Measurements from ENCODE around the gene CCN6. TPM values are rescaled to one million over a fixed set of nuclear protein-coding genes. Genes with fewer than 3 reads are reported as not detected.

CCN6 gene
- total and polyA plus RNA-seq, 3 donors from 2014 or later: 0.99 to 6.8 (median 3.5) TPM

GRCh38 chr6:112040956-112041355 lies 12.9 kb upstream of the CCN6 start:
- intact Hi-C loops (cut with DNase I; ENCODE audit: low total_unique reads): loop anchor here (5.0 to 10.0 kb wide), 3 partner anchors 169 to 786 kb away; partner anchors contain the start of gene FYN
- TF ChIP-seq, protein P1, sequence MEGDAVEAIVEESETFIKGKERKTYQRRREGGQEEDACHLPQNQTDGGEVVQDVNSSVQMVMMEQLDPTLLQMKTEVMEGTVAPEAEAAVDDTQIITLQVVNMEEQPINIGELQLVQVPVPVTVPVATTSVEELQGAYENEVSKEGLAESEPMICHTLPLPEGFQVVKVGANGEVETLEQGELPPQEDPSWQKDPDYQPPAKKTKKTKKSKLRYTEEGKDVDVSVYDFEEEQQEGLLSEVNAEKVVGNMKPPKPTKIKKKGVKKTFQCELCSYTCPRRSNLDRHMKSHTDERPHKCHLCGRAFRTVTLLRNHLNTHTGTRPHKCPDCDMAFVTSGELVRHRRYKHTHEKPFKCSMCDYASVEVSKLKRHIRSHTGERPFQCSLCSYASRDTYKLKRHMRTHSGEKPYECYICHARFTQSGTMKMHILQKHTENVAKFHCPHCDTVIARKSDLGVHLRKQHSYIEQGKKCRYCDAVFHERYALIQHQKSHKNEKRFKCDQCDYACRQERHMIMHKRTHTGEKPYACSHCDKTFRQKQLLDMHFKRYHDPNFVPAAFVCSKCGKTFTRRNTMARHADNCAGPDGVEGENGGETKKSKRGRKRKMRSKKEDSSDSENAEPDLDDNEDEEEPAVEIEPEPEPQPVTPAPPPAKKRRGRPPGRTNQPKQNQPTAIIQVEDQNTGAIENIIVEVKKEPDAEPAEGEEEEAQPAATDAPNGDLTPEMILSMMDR (IDR thresholded peaks at IDR 0.05): no peak
- no peak for TF ChIP-seq POLR2A (IDR thresholded peaks at IDR 0.05)
- H3K36me3 ChIP-seq (ENCODE audit: low read depth, missing control alignments): no peaks in the 10 kb centered on the region
- no peak overlapping the region for H3K4me3 ChIP-seq
- no peaks in the 10 kb centered on the region for H3K27me3 ChIP-seq
- WGBS, 2 donors: 75 to 79% methylated on average over 1 of the region's 1 CpG
- H3K4me1 ChIP-seq: no peaks in the 10 kb centered on the region
- DNase-seq: no peak
- no peaks in the 10 kb centered on the region for H3K9me3 ChIP-seq
- no peak overlapping the region for H3K27ac ChIP-seq

GRCh38 chr6:112041535-112041934 lies 12.4 kb upstream of the CCN6 start:
- Histone ChIP-seq H3K4me3 (no peak overlapping the region), H3K27me3 (no peaks in the 10 kb centered on the region), H3K36me3 (ENCODE audit: low read depth, missing control alignments) (no peaks in the 10 kb centered on the region), H3K4me1 (no peaks in the 10 kb centered on the region), H3K27ac (no peak overlapping the region), H3K9me3 (no peaks in the 10 kb centered on the region)
- WGBS, 2 donors: 67 to 83% methylated on average over 3 of the region's 3 CpGs
- no peak for DNase-seq
- intact Hi-C loops (cut with DNase I; ENCODE audit: low total_unique reads): loop anchor here (5.0 to 10.0 kb wide), 3 partner anchors 169 to 787 kb away; partner anchors contain the start of gene FYN
- TF ChIP-seq, protein P1 (IDR thresholded peaks at IDR 0.05): no peak
- no peak for TF ChIP-seq POLR2A (IDR thresholded peaks at IDR 0.05)

GRCh38 chr6:112043032-112044007 lies 10.6 kb upstream of the CCN6 start:
- 0% methylated on average over 26 to 36 of the region's 36 CpGs for WGBS, 2 donors
- no peaks in the 10 kb centered on the region for H3K27me3 ChIP-seq
- H3K4me3 ChIP-seq: peak overlapping the region; percentile 54 to 65
- H3K4me1 ChIP-seq: no peaks in the 10 kb centered on the region
- peak overlapping the region; percentile 77 to 80 for H3K27ac ChIP-seq
- intact Hi-C loops (cut with DNase I; ENCODE audit: low total_unique reads): loop anchor here (5.0 to 10.0 kb wide), 3 partner anchors 171 to 789 kb away; partner anchors contain the start of gene FYN
- TF ChIP-seq POLR2A (IDR thresholded peaks at IDR 0.05): no peak
- TF ChIP-seq, protein P1 (IDR thresholded peaks at IDR 0.05): peak; percentile 90 to 91 (median 90)
- H3K9me3 ChIP-seq: no peaks in the 10 kb centered on the region
- DNase-seq: peak; percentile 92
- no peaks in the 10 kb centered on the region for H3K36me3 ChIP-seq (ENCODE audit: low read depth, missing control alignments)

GRCh38 chr6:112044196-112044595 lies 9.7 kb upstream of the CCN6 start:
- Histone ChIP-seq H3K36me3 (ENCODE audit: low read depth, missing control alignments) (no peaks in the 10 kb centered on the region), H3K27me3 (no peaks in the 10 kb centered on the region), H3K4me3 (peak overlapping the region in 1 of 2 donors; percentile 54), H3K27ac (no peak overlapping the region), H3K4me1 (no peaks in the 10 kb centered on the region), H3K9me3 (no peaks in the 10 kb centered on the region)
- 63 to 66% methylated on average over 8 of the region's 8 CpGs for WGBS, 2 donors
- TF ChIP-seq, protein P1 (IDR thresholded peaks at IDR 0.05): no peak
- no peak for TF ChIP-seq POLR2A (IDR thresholded peaks at IDR 0.05)
- no peak for DNase-seq
- intact Hi-C loops (cut with DNase I; ENCODE audit: low total_unique reads): loop anchor here (5.0 to 10.0 kb wide), 3 partner anchors 172 to 789 kb away; partner anchors contain the start of gene FYN
